ENCODE measurements around the gene CYTH2.

CYTH2 gene

GRCh38 chr19:48469289-48469881 lies at the start of gene CYTH2:
TSS of gene CYTH2 (plus strand) at chr19:48469369. CDS start at chr19:48469508, 139 bp downstream.
- DNase-seq = peak; percentile 67 to 75

GRCh38 chr19:48421548-48421947 lies 47.6 kb upstream of the CYTH2 start:
- no peak for DNase-seq

- DNase-seq = no peak
Measured at GRCh38 chr19:48424694-48425219, 44.4 kb upstream of the CYTH2 start.

- no peak for DNase-seq
Measured at GRCh38 chr19:48428670-48429069, 40.5 kb upstream of the CYTH2 start.

- no peak for DNase-seq
Measured at GRCh38 chr19:48433337-48433736, 35.8 kb upstream of the CYTH2 start.

GRCh38 chr19:48436586-48436985 lies 32.6 kb upstream of the CYTH2 start:
- DNase-seq = no peak

GRCh38 chr19:48441360-48442050 lies 27.7 kb upstream of the CYTH2 start:
- no peak for DNase-seq

- DNase-seq = no peak
Measured at GRCh38 chr19:48442116-48443035, 26.8 kb upstream of the CYTH2 start.

- no peak for DNase-seq
Measured at GRCh38 chr19:48443256-48443655, 25.9 kb upstream of the CYTH2 start.

- no peak for DNase-seq
Measured at GRCh38 chr19:48443731-48444128, 25.4 kb upstream of the CYTH2 start.

- no peak for DNase-seq
Measured at GRCh38 chr19:48444129-48444935, 24.8 kb upstream of the CYTH2 start.

GRCh38 chr19:48444936-48445200 lies 24.3 kb upstream of the CYTH2 start:
- no peak for DNase-seq

- no peak for DNase-seq
Measured at GRCh38 chr19:48445256-48445605, 23.9 kb upstream of the CYTH2 start.

GRCh38 chr19:48445606-48446481 lies 23.3 kb upstream of the CYTH2 start, which contains the start of gene GRWD1:
TSS of gene GRWD1 (plus strand) at chr19:48445983. CDS start at chr19:48446006, 23 bp downstream.
- DNase-seq = peak; percentile 86 to 88

GRCh38 chr19:48446579-48446978 lies 22.6 kb upstream of the CYTH2 start:
- DNase-seq = no peak

GRCh38 chr19:48448563-48448962 lies 20.6 kb upstream of the CYTH2 start:
- no peak for DNase-seq

- DNase-seq = no peak
Measured at GRCh38 chr19:48450441-48450840, 18.7 kb upstream of the CYTH2 start.

- DNase-seq = no peak
Measured at GRCh38 chr19:48450863-48451262, 18.3 kb upstream of the CYTH2 start.

- DNase-seq = no peak
Measured at GRCh38 chr19:48451624-48452023, 17.5 kb upstream of the CYTH2 start.

GRCh38 chr19:48452289-48453190 lies 16.6 kb upstream of the CYTH2 start:
- DNase-seq = no peak

Data from stimulated activated CD4-positive, alpha-beta T cell treated with anti-CD3 and anti-CD28 coated beads, Interleukin-2, amount 100 ng/mL, for 48 hours (primary cell).